Neural progenitor cell (in vitro differentiated cells): ENCODE measurements around the gene KPTN. TPM values are rescaled to one million over a fixed set of nuclear protein-coding genes. Genes with fewer than 3 reads are reported as not detected.

Source experiments
- DNase-seq: peaks from one replicate; pipeline ENCODE4 v3.0.0-alpha.2; 2016; ENCODE audit warnings: low spot score
- H2AFZ ChIP-seq: fragments of 200-600 bp; sonication (generic); replicated peaks from 2 replicates; pipeline ENCODE4 v1.6.1; 2016; ENCODE audit warnings: antibody characterized with exemption
- H3F3A ChIP-seq: fragments of 200-600 bp; sonication (generic); 2 replicates; pipeline ENCODE4 v1.6.1; 2016; ENCODE audit warnings: antibody characterized with exemption, low read depth
- H3K27ac ChIP-seq: fragments of 200-600 bp; sonication (generic); 2 replicates; pipeline ENCODE4 v1.5.1; 2016; ENCODE audit warnings: mild to moderate bottlenecking
- H3K27me3 ChIP-seq: fragments of 200-600 bp; sonication (generic); 2 replicates; pipeline ENCODE4 v1.6.1; 2016; ENCODE audit warnings: mild to moderate bottlenecking, moderate library complexity
- H3K36me3 ChIP-seq: fragments of 200-600 bp; sonication (generic); 2 replicates; pipeline ENCODE4 v1.5.1; 2016
- H3K4me1 ChIP-seq: fragments of 200-600 bp; sonication (generic); 2 replicates; pipeline ENCODE4 v1.6.1; 2016; ENCODE audit warnings: mixed run types
- H3K4me2 ChIP-seq: fragments of 200-600 bp; sonication (generic); 2 replicates; pipeline ENCODE4 v1.6.1; 2016
- H3K4me3 ChIP-seq: fragments of 200-600 bp; sonication (generic); 2 replicates; pipeline ENCODE4 v1.5.1; 2016
- H3K79me2 ChIP-seq: fragments of 200-600 bp; sonication (generic); 2 replicates; pipeline ENCODE4 v1.6.1; 2016; ENCODE audit warnings: low read depth
- H3K9ac ChIP-seq: fragments of 200-600 bp; sonication (generic); 2 replicates; pipeline ENCODE4 v1.6.1; 2016
- H3K9me3 ChIP-seq: fragments of 200-600 bp; sonication (generic); 2 replicates; pipeline ENCODE4 v1.5.1; 2016; ENCODE audit warnings: low read depth
- H4K20me1 ChIP-seq: fragments of 200-600 bp; sonication (generic); 2 replicates; pipeline ENCODE4 v1.6.1; 2016; ENCODE audit warnings: low read depth
- H3K27ac Mint-ChIP-seq: 3 replicates; pipeline ENCODE4 v1.8.0; 2021; ENCODE audit warnings: mixed read lengths
- H3K27me3 Mint-ChIP-seq: 2 replicates; pipeline ENCODE4 v1.8.0; 2022; ENCODE audit warnings: low read depth, mild to moderate bottlenecking, inconsistent platforms, moderate library complexity, mixed read lengths; ENCODE audit not compliant: insufficient read depth
- H3K36me3 Mint-ChIP-seq: 3 replicates; pipeline ENCODE4 v1.8.0; 2021; ENCODE audit warnings: mixed read lengths
- H3K4me1 Mint-ChIP-seq: 3 replicates; pipeline ENCODE4 v1.8.0; 2021; ENCODE audit warnings: mixed read lengths
- H3K4me3 Mint-ChIP-seq: 3 replicates; pipeline ENCODE4 v1.8.0; 2021; ENCODE audit warnings: mild to moderate bottlenecking, moderate library complexity, mixed read lengths
- H3K9me3 Mint-ChIP-seq: 3 replicates; pipeline ENCODE4 v1.8.0; 2020; ENCODE audit warnings: mixed read lengths
- CTCF ChIP-seq: fragments of 200-600 bp; sonication (generic); IDR thresholded peaks from 2 replicates; pipeline ENCODE4 v1.5.1; 2017; ENCODE audit warnings: antibody characterized with exemption, mild to moderate bottlenecking
- EZH2 ChIP-seq: fragments of 200-600 bp; sonication (generic); IDR thresholded peaks from 2 replicates; pipeline ENCODE4 v1.6.1; 2017; ENCODE audit warnings: antibody characterized with exemption, mild to moderate bottlenecking, moderate library complexity
- EZH2phosphoT487 ChIP-seq: fragments of 200-600 bp; sonication (generic); IDR thresholded peaks from 2 replicates; pipeline ENCODE4 v1.6.1; 2017; ENCODE audit warnings: antibody characterized with exemption
- total RNA-seq: library from RNA; depleted of rRNA; stranded (reverse); fragments of >200 nt; gene quantifications from 2 replicates; pipeline ENCODE4 v1.2.3, GENCODE V29; 2015; ENCODE audit warnings: low replicate concordance

KPTN gene
- total RNA-seq, 1 donor from 2014 or later: 18.1 TPM

GRCh38 chr19:47485210-47485609 lies 1.2 kb upstream of the KPTN start:
- Histone ChIP-seq H3K4me2 (no peak overlapping the region), H3K4me1 (no peaks in the 10 kb centered on the region), H3K4me3 (peak overlapping the region; percentile 90), H3K27ac (no peak overlapping the region), H3K27me3 (no peaks in the 10 kb centered on the region), H3F3A (peaks cover 23% of the 10 kb centered on the region), H3K36me3 (no peaks in the 10 kb centered on the region), H4K20me1 (no peaks in the 10 kb centered on the region), H3K9ac (no peak overlapping the region), H3K79me2 (no peaks in the 10 kb centered on the region), H3K9me3 (no peaks in the 10 kb centered on the region), H2AFZ (no peak overlapping the region)
- H3K4me3 Mint-ChIP-seq: peak overlapping the region; percentile 94
- peaks cover 17% of the 10 kb centered on the region for H3K27me3 Mint-ChIP-seq
- peaks cover 15% of the 10 kb centered on the region for H3K4me1 Mint-ChIP-seq
- no peaks in the 10 kb centered on the region for H3K9me3 Mint-ChIP-seq
- DNase-seq: no peak
- peaks cover 2% of the 10 kb centered on the region for H3K36me3 Mint-ChIP-seq
- no peak overlapping the region for H3K27ac Mint-ChIP-seq
- TF ChIP-seq EZH2phosphoT487 (no peak), CTCF (no peak), EZH2 (no peak)

GRCh38 chr19:47483200-47483599 lies 819 bp downstream of the KPTN start:
- peaks cover 18% of the 10 kb centered on the region for H3K27me3 Mint-ChIP-seq
- peaks cover 15% of the 10 kb centered on the region for H3K4me1 Mint-ChIP-seq
- Histone ChIP-seq H3K9ac (no peak overlapping the region), H3K4me2 (peak overlapping the region; percentile 80), H3K4me3 (peak overlapping the region; percentile 90), H3K36me3 (no peaks in the 10 kb centered on the region), H3K27me3 (no peaks in the 10 kb centered on the region), H3K79me2 (no peaks in the 10 kb centered on the region), H3F3A (peaks cover 32% of the 10 kb centered on the region), H3K27ac (no peak overlapping the region), H3K9me3 (no peaks in the 10 kb centered on the region), H3K4me1 (no peaks in the 10 kb centered on the region), H2AFZ (no peak overlapping the region), H4K20me1 (peaks cover 3% of the 10 kb centered on the region)
- TF ChIP-seq EZH2phosphoT487 (no peak), EZH2 (no peak), CTCF (no peak)
- H3K4me3 Mint-ChIP-seq: peak overlapping the region; percentile 94
- no peaks in the 10 kb centered on the region for H3K9me3 Mint-ChIP-seq
- no peaks in the 10 kb centered on the region for H3K36me3 Mint-ChIP-seq
- H3K27ac Mint-ChIP-seq: no peak overlapping the region
- no peak for DNase-seq

GRCh38 chr19:47481460-47482052 lies 2.5 kb downstream of the KPTN start:
- H3K9me3 Mint-ChIP-seq: no peaks in the 10 kb centered on the region
- peak overlapping the region; percentile 46 for H3K4me3 Mint-ChIP-seq

More at GRCh38 chr19:47481460-47482052, 2.5 kb downstream of the KPTN start:
- H3K36me3 Mint-ChIP-seq: no peaks in the 10 kb centered on the region
- no peak overlapping the region for H3K27ac ChIP-seq
- H3K9me3 ChIP-seq: no peaks in the 10 kb centered on the region
- peaks cover 3% of the 10 kb centered on the region for H4K20me1 ChIP-seq
- H3K4me1 Mint-ChIP-seq: peaks cover 15% of the 10 kb centered on the region
- no peaks in the 10 kb centered on the region for H3K27me3 ChIP-seq
- DNase-seq: no peak
- H3K4me3 ChIP-seq: no peak overlapping the region
- no peaks in the 10 kb centered on the region for H3K4me1 ChIP-seq
- no peaks in the 10 kb centered on the region for H3K79me2 ChIP-seq
- no peak overlapping the region for H3K27ac Mint-ChIP-seq
- TF ChIP-seq CTCF: no peak
- no peak for TF ChIP-seq EZH2
- H2AFZ ChIP-seq: no peak overlapping the region
- H3K4me2 ChIP-seq: no peak overlapping the region
- H3K9ac ChIP-seq: no peak overlapping the region
- H3K27me3 Mint-ChIP-seq: peaks cover 18% of the 10 kb centered on the region
- no peaks in the 10 kb centered on the region for H3K36me3 ChIP-seq
- peaks cover 32% of the 10 kb centered on the region for H3F3A ChIP-seq
